CD4-positive, alpha-beta T cell treated with Interleukin-6 at 100 ng/mL for 8 hours (primary cell): Measurements from ENCODE around the gene LGALS9B.
"Not testable (repeated sequence)": the region's sequence is repeated elsewhere in the genome, so short reads cannot be mapped to it uniquely, and the experiment has no call there.

Experiments
- DNase-seq: peaks from one replicate; pipeline ENCODE4 v3.0.0-alpha.2; 2020; ENCODE audit warnings: mixed read lengths, low spot score

LGALS9B gene

GRCh38 chr17:20467447-20467846, at the start of gene LGALS9B:
TSS of gene LGALS9B (minus strand) at chr17:20467539. CDS start at chr17:20467470, 69 bp downstream.
- not testable (repeated sequence) for DNase-seq

- DNase-seq: not testable (repeated sequence)
Measured at GRCh38 chr17:20516986-20517385, 49.6 kb upstream of the LGALS9B start.

GRCh38 chr17:20515099-20515498, 47.8 kb upstream of the LGALS9B start:
- not testable (repeated sequence) for DNase-seq

- DNase-seq: not testable (repeated sequence)
Measured at GRCh38 chr17:20513539-20513938, 46.2 kb upstream of the LGALS9B start.

GRCh38 chr17:20512378-20512777, 45.0 kb upstream of the LGALS9B start:
- DNase-seq: not testable (repeated sequence)

- not testable (repeated sequence) for DNase-seq
Measured at GRCh38 chr17:20511778-20512177, 44.4 kb upstream of the LGALS9B start.

- DNase-seq: not testable (repeated sequence)
Measured at GRCh38 chr17:20505333-20505732, 38.0 kb upstream of the LGALS9B start.

GRCh38 chr17:20504388-20505066, 37.2 kb upstream of the LGALS9B start:
- not testable (repeated sequence) for DNase-seq

- DNase-seq: not testable (repeated sequence)
Measured at GRCh38 chr17:20501896-20502295, 34.6 kb upstream of the LGALS9B start.

GRCh38 chr17:20500346-20500745, 33.0 kb upstream of the LGALS9B start:
- DNase-seq: not testable (repeated sequence)

GRCh38 chr17:20495420-20495819, 28.1 kb upstream of the LGALS9B start:
- DNase-seq: not testable (repeated sequence)

GRCh38 chr17:20494735-20495134, 27.4 kb upstream of the LGALS9B start:
- not testable (repeated sequence) for DNase-seq

GRCh38 chr17:20494147-20494546, 26.8 kb upstream of the LGALS9B start:
- DNase-seq: not testable (repeated sequence)

GRCh38 chr17:20492971-20493370, 25.6 kb upstream of the LGALS9B start:
- not testable (repeated sequence) for DNase-seq

- DNase-seq: not testable (repeated sequence)
Measured at GRCh38 chr17:20492099-20492498, 24.8 kb upstream of the LGALS9B start.

- not testable (repeated sequence) for DNase-seq
Measured at GRCh38 chr17:20484930-20485329, 17.6 kb upstream of the LGALS9B start.

- DNase-seq: not testable (repeated sequence)
Measured at GRCh38 chr17:20479889-20480591, 12.7 kb upstream of the LGALS9B start.

- DNase-seq: not testable (repeated sequence)
Measured at GRCh38 chr17:20477398-20478071, 10.2 kb upstream of the LGALS9B start.

GRCh38 chr17:20475137-20475831, 7.9 kb upstream of the LGALS9B start:
- not testable (repeated sequence) for DNase-seq

GRCh38 chr17:20474081-20474480, 6.7 kb upstream of the LGALS9B start:
- DNase-seq: not testable (repeated sequence)

- DNase-seq: not testable (repeated sequence)
Measured at GRCh38 chr17:20469946-20470345, 2.6 kb upstream of the LGALS9B start.

GRCh38 chr17:20469107-20469506, 1.8 kb upstream of the LGALS9B start:
- DNase-seq: not testable (repeated sequence)
